Gastroesophageal sphincter (tissue), 4 donors: Measurements from ENCODE around the gene PTPRG. TPM values are rescaled to one million over a fixed set of nuclear protein-coding genes. Genes with fewer than 3 reads are reported as not detected.

Experiments used
- ATAC-seq: fragments of 150-250 bp; one replicate; pipeline ENCODE4 v1.9.1; 2016; ENCODE audit warnings: mild to moderate bottlenecking, moderate library complexity
- H3K27ac ChIP-seq, 4 donors: fragments of 200-600 bp; sonication (generic) in 3 of 4; 1 replicate in 3 of 4; 2 replicates in 1 of 4; pipeline ENCODE4 v1.5.1; 2016 to 2019
- H3K27me3 ChIP-seq: fragments of 200-600 bp; sonication (generic); one replicate; pipeline ENCODE4 v1.5.1; 2019
- H3K36me3 ChIP-seq, 2 donors: fragments of 200-600 bp; sonication (generic); one replicate each; pipeline ENCODE4 v1.5.1; 2019; ENCODE audit warnings: control low read depth in 1 of 2
- H3K4me1 ChIP-seq, 3 donors: fragments of 200-600 bp; sonication (generic); 1 replicate in 2 of 3; 2 replicates in 1 of 3; pipeline ENCODE4 v1.5.1; 2016 to 2019; ENCODE audit warnings: control low read depth in 2 of 3
- H3K4me3 ChIP-seq, 2 donors: fragments of 200-600 bp; sonication (generic); one replicate each; pipeline ENCODE4 v1.5.1; 2019; ENCODE audit warnings: mild to moderate bottlenecking in 1 of 2, moderate library complexity in 1 of 2
- H3K9me3 ChIP-seq, 3 donors: fragments of 200-600 bp; sonication (generic); one replicate each; pipeline ENCODE4 v1.5.1; 2017 to 2019; ENCODE audit warnings: control low read depth in 2 of 3
- CTCF ChIP-seq, 4 experiments: fragments of 200-600 bp in 2 of 4; fragments of 450-650 bp in 2 of 4; sonication (generic) in 1 of 4; IDR thresholded peaks; one replicate each; pipeline ENCODE4 v1.5.1; 2017 to 2019; ENCODE audit warnings: antibody characterized with exemption in 4 of 4, mild to moderate bottlenecking in 2 of 4, moderate library complexity in 2 of 4
- EP300 ChIP-seq: sonication (generic); formaldehyde crosslinking; IDR thresholded peaks from one replicate; pipeline ENCODE4 v1.6.1; 2017; ENCODE audit warnings: antibody characterized with exemption, mild to moderate bottlenecking
- POLR2A ChIP-seq, 2 donors: fragments of 450-650 bp; IDR thresholded peaks; one replicate each; pipeline ENCODE4 v1.6.1; 2017; ENCODE audit warnings: antibody characterized with exemption in 2 of 2, mild to moderate bottlenecking in 2 of 2, moderate library complexity in 1 of 2
- POLR2AphosphoS5 ChIP-seq: sonication (generic); formaldehyde crosslinking; IDR thresholded peaks from one replicate; pipeline ENCODE4 v1.6.1; 2017; ENCODE audit warnings: antibody characterized with exemption
- WGBS, 2 donors: methylation state at CpG; one replicate each; pipeline ENCODE4 v1.1.5; 2018; ENCODE audit warnings: low coverage in 1 of 2; 5-methylcytosine and 5-hydroxymethylcytosine counted together
- total RNA-seq, 4 donors: library from RNA; depleted of rRNA; stranded (reverse); fragments of >200 nt; gene quantifications; one replicate each; pipeline ENCODE4 v1.1.0, GENCODE V29; 2016

The PTPRG gene
- total RNA-seq, 4 donors from 2014 or later, result 48.7 to 81.9 (median 52.8) TPM

GRCh38 chr3:61618231-61618630, 56.9 kb downstream of the PTPRG start:
- no peak overlapping the region for H3K4me3 ChIP-seq
- H3K27me3 ChIP-seq, result no peaks in the 10 kb centered on the region
- H3K9me3 ChIP-seq, result no peaks in the 10 kb centered on the region
- H3K36me3 ChIP-seq, result no peaks in the 10 kb centered on the region
- TF ChIP-seq CTCF (IDR thresholded peaks at IDR 0.05), result no peak
- no peak for TF ChIP-seq POLR2A (IDR thresholded peaks at IDR 0.05)
- no peak for TF ChIP-seq POLR2AphosphoS5
- no peak for TF ChIP-seq EP300
- no peak for ATAC-seq
- peaks cover 0 to 18% (median 0%) of the 10 kb centered on the region in 3 donors for H3K4me1 ChIP-seq
- WGBS, 2 donors, result 88% methylated on average over 2 of the region's 2 CpGs
- no peak overlapping the region for H3K27ac ChIP-seq

- no peak overlapping the region for H3K4me3 ChIP-seq
- peaks cover 0 to 18% (median 0%) of the 10 kb centered on the region in 3 donors for H3K4me1 ChIP-seq
- no peak for ATAC-seq
- 92 to 95% methylated on average over 2 to 3 of the region's 6 CpGs for WGBS, 2 donors
- no peaks in the 10 kb centered on the region for H3K9me3 ChIP-seq
- no peaks in the 10 kb centered on the region for H3K36me3 ChIP-seq
- H3K27ac ChIP-seq, result no peak overlapping the region
- TF ChIP-seq POLR2AphosphoS5 (no peak), CTCF (IDR thresholded peaks at IDR 0.05) (no peak), POLR2A (IDR thresholded peaks at IDR 0.05) (no peak), EP300 (no peak)
- no peaks in the 10 kb centered on the region for H3K27me3 ChIP-seq
These were observed 57.5 kb downstream of the PTPRG start for GRCh38 chr3:61618871-61619270.

GRCh38 chr3:61620073-61620472, 58.7 kb downstream of the PTPRG start:
- TF ChIP-seq EP300, result no peak
- no peak for TF ChIP-seq CTCF (IDR thresholded peaks at IDR 0.05)
- TF ChIP-seq POLR2A (IDR thresholded peaks at IDR 0.05), result no peak
- TF ChIP-seq POLR2AphosphoS5, result no peak
- WGBS, 2 donors, result 85 to 87% methylated on average over 5 of the region's 5 CpGs
- H3K4me3 ChIP-seq, result no peak overlapping the region
- peaks cover 0 to 18% (median 0%) of the 10 kb centered on the region in 3 donors for H3K4me1 ChIP-seq
- no peaks in the 10 kb centered on the region for H3K36me3 ChIP-seq
- no peaks in the 10 kb centered on the region for H3K9me3 ChIP-seq
- no peaks in the 10 kb centered on the region for H3K27me3 ChIP-seq
- H3K27ac ChIP-seq, result no peak overlapping the region
- no peak for ATAC-seq

DNA sequence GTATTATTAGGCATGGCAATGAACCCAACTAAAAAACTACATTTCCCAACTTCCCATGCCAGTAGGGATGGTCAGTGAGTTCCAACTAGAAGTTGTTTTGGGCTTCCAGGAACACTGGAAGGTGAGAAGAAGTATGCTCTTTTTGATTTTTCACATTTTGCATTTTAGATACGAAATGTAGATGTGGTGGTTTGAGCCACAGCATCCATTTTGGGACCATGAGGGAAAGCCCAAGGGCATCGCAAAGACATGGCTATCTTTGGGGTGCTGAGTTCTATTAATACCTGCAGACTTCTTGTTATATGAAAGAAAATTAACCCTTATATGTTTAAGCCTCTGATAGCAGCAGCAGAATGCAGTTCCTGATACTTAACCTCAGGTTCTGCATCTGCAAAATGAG, 62.9 kb downstream of the PTPRG start:
- ATAC-seq, result no peak
- Histone ChIP-seq H3K27ac (no peak overlapping the region), H3K4me3 (no peak overlapping the region), H3K27me3 (no peaks in the 10 kb centered on the region), H3K36me3 (no peaks in the 10 kb centered on the region), H3K9me3 (no peaks in the 10 kb centered on the region), H3K4me1 (peaks cover 0 to 16% (median 4%) of the 10 kb centered on the region in 3 donors)
- TF ChIP-seq EP300 (no peak), POLR2AphosphoS5 (no peak), CTCF (IDR thresholded peaks at IDR 0.05) (no peak), POLR2A (IDR thresholded peaks at IDR 0.05) (no peak)
- 94 to 100% methylated on average over 2 of the region's 2 CpGs for WGBS, 2 donors

GRCh38 chr3:61625429-61625828, 64.1 kb downstream of the PTPRG start:
- H3K9me3 ChIP-seq, result no peaks in the 10 kb centered on the region
- 92 to 94% methylated on average over 7 of the region's 7 CpGs for WGBS, 2 donors
- H3K27ac ChIP-seq, result no peak overlapping the region
- no peaks in the 10 kb centered on the region for H3K36me3 ChIP-seq
- no peaks in the 10 kb centered on the region for H3K27me3 ChIP-seq
- TF ChIP-seq POLR2AphosphoS5 (no peak), CTCF (IDR thresholded peaks at IDR 0.05) (no peak), EP300 (no peak), POLR2A (IDR thresholded peaks at IDR 0.05) (no peak)
- H3K4me1 ChIP-seq, result peaks cover 0 to 16% (median 4%) of the 10 kb centered on the region in 3 donors
- ATAC-seq, result no peak
- no peak overlapping the region for H3K4me3 ChIP-seq
